K562 (cell line): ENCODE data around the gene MICAL1. TPM values are rescaled to one million over a fixed set of nuclear protein-coding genes. Genes with fewer than 3 reads are reported as not detected.
A peak's percentile ranks its signal among the peaks of the same experiment; 100 is the strongest.

Experiments used
- ATAC-seq: fragments of 200-7000 bp; cut with Tn5 transposase; 3 replicates; pipeline ENCODE4 v1.9.1; 2020; ENCODE audit warnings: moderate library complexity
- BruUV-seq: library from RNA; stranded (reverse); fragments of 400-500 nt; replicated peaks from 2 replicates; lab custom pipeline; 2021; lab: Mats Ljungman, UMichigan
- CTCF ChIA-PET: fragments of 300-600 bp; formaldehyde crosslinking; extraction: SDS; loops from one replicate; lab custom pipeline; 2021; ENCODE audit warnings: low intra/inter-chr PET ratio; lab: Yijun Ruan, JAX
- POLR2A ChIA-PET: fragments of 300-600, 350-650 bp; sonication (Branson Sonifier 250); formaldehyde crosslinking; extraction: SDS; loops from one replicate; lab custom pipeline; 2021; ENCODE audit warnings: antibody characterized with exemption, inconsistent platforms; lab: Yijun Ruan, JAX
- DNase-seq, 4 experiments: peaks; one replicate each; pipeline versions ENCODE4 v3.0.0 to v3.0.0-alpha.2; 2011 to 2018; ENCODE audit warnings: low spot score in 3 of 4, mixed read lengths in 3 of 4; ENCODE audit errors: extremely low read depth in 1 of 4
- FAIRE-seq: peaks from 2 replicates; lab custom pipeline; 2011; peaks lifted over from hg19 to GRCh38; lab: Jason Lieb, UNC
- H2AFZ ChIP-seq: 2 replicates; pipeline ENCODE4 v1.6.0; 2011; ENCODE audit warnings: low read depth, low read length, control low read depth, inconsistent platforms
- H3K27ac ChIP-seq: fragments of 200-600 bp; 3 replicates; pipeline ENCODE4 v1.8.0; 2011; ENCODE audit warnings: low read depth, mild to moderate bottlenecking, control low read depth, inconsistent platforms, low read length, moderate library complexity, mixed read lengths; ENCODE audit errors: extremely low read depth
- H3K27me3 ChIP-seq, 2 experiments: fragments of 300-600 bp in 1 of 2; 2 replicates in 1 of 2; 3 replicates in 1 of 2; pipeline versions ENCODE4 v1.6.0 to v1.8.0; 2011; ENCODE audit warnings: inconsistent platforms in 2 of 2, low read length in 2 of 2, mild to moderate bottlenecking in 1 of 2, mixed read lengths in 1 of 2, moderate library complexity in 1 of 2; ENCODE audit not compliant: control insufficient read depth in 2 of 2, insufficient read depth in 2 of 2
- H3K36me3 ChIP-seq: fragments of 300-600 bp; 3 replicates; pipeline ENCODE4 v1.8.0; 2011; ENCODE audit warnings: mild to moderate bottlenecking, low read length, inconsistent platforms; ENCODE audit not compliant: control insufficient read depth, insufficient read depth
- H3K4me1 ChIP-seq, 2 experiments: fragments of 200-600 bp in 1 of 2; replicated peaks in 1 of 2; 2 replicates in 1 of 2; 3 replicates in 1 of 2; pipeline versions ENCODE4 v1.5.1 to v1.8.0; 2011; ENCODE audit warnings: inconsistent platforms in 2 of 2, low read length in 2 of 2, mild to moderate bottlenecking in 1 of 2, mixed read lengths in 1 of 2, moderate library complexity in 1 of 2; ENCODE audit not compliant: control insufficient read depth in 2 of 2, insufficient read depth in 2 of 2
- H3K4me2 ChIP-seq: 2 replicates; pipeline ENCODE4 v1.6.1; 2011; ENCODE audit warnings: low read length, control low read depth, inconsistent platforms, mixed read lengths; ENCODE audit not compliant: insufficient read depth
- H3K4me3 ChIP-seq: fragments of 200-600 bp; sonication (generic), shearing (Covaris generic); 2 replicates; pipeline ENCODE4 v1.5.1; 2016; ENCODE audit warnings: control low read depth, inconsistent platforms
- H3K79me2 ChIP-seq: fragments of 200-600 bp; 3 replicates; pipeline ENCODE4 v1.8.0; 2011; ENCODE audit warnings: low read length, inconsistent platforms; ENCODE audit not compliant: control insufficient read depth, insufficient read depth
- H3K9ac ChIP-seq, 2 experiments: 2 replicates each; pipeline versions ENCODE4 v1.6.0 to v1.6.1; 2011; ENCODE audit warnings: low read depth in 2 of 2, low read length in 2 of 2, control low read depth in 1 of 2, inconsistent platforms in 1 of 2, mild to moderate bottlenecking in 1 of 2, mixed read lengths in 1 of 2; ENCODE audit not compliant: insufficient read depth in 1 of 2
- H3K9me1 ChIP-seq: one replicate; pipeline ENCODE4 v1.6.0; 2011; ENCODE audit warnings: inconsistent platforms, mild to moderate bottlenecking, low read length, moderate library complexity; ENCODE audit not compliant: control insufficient read depth, insufficient read depth
- H3K9me3 ChIP-seq: replicated peaks from 2 replicates; pipeline ENCODE4 v1.5.1; 2011; ENCODE audit warnings: low read depth, low read length, inconsistent platforms; ENCODE audit not compliant: control insufficient read depth, insufficient read depth
- H4K20me1 ChIP-seq: replicated peaks from 2 replicates; pipeline ENCODE4 v1.6.1; 2011; ENCODE audit warnings: low read length, inconsistent platforms, mixed read lengths; ENCODE audit not compliant: control insufficient read depth, insufficient read depth
- RAD51 ChIP-seq: fragments of 450-650 bp; IDR thresholded peaks from 2 replicates; pipeline ENCODE4 v1.7.1; 2016; ENCODE audit warnings: low read depth, mild to moderate bottlenecking, borderline replicate concordance
- USF2 ChIP-seq: sonication (generic); formaldehyde crosslinking; IDR thresholded peaks from 2 replicates; pipeline ENCODE4 v1.5.0; 2020; ENCODE audit warnings: missing genetic modification reagents
- ZNF511 ChIP-seq: sonication (generic); formaldehyde crosslinking; IDR thresholded peaks from 2 replicates; pipeline ENCODE4 v1.8.0; 2022; ENCODE audit warnings: mild to moderate bottlenecking, missing genetic modification reagents
- WGBS: fragments of 100-300 bp; shearing (Covaris generic); methylation state at CpG from one replicate; pipeline ENCODE4 v1.1.6; 2016; ENCODE audit warnings: low coverage, mixed read lengths; ENCODE audit not compliant: insufficient coverage; ENCODE audit errors: missing lambda C conversion rate; 5-methylcytosine and 5-hydroxymethylcytosine counted together
- in situ Hi-C: fragments of 300-500 bp; cut with MboI; formaldehyde crosslinking; loops from 4 replicates; pipeline ENCODE4 v1.15.0; 2018; ENCODE audit warnings: inconsistent platforms, mixed read lengths
- intact Hi-C: fragments of 100-400 bp; cut with micrococcal nuclease; formaldehyde crosslinking; loops from 2 replicates; pipeline ENCODE4 v1.14.2; 2022
- polyA plus RNA-seq, 8 experiments: library from polyadenylated mRNA; depleted of rRNA in 4 of 8; stranded (reverse) in 5 of 8; unstranded in 3 of 8; fragments of >200 nt; fragmentation: Nextera tagmentation in 2 of 8; fragmentation: Illumina TruSeq in 1 of 8; extraction: Ambion mirVana in 2 of 8; extraction: Trizol in 1 of 8; gene quantifications; 2 replicates each; pipeline versions ENCODE4 v1.2.1 to v1.2.3, GENCODE V29; 2011 to 2014; ENCODE audit warnings: inconsistent platforms in 1 of 8, missing spikeins in 1 of 8
- total RNA-seq, 7 experiments: library from RNA; depleted of rRNA in 6 of 7; stranded (reverse); fragments of >200 nt in 6 of 7; fragmentation: Illumina TruSeq in 2 of 7; extraction: Trizol in 2 of 7; gene quantifications; 2 replicates each; pipeline versions ENCODE4 v1.2.1 to v1.2.3, GENCODE V29; 2011 to 2021; ENCODE audit warnings: low replicate concordance in 1 of 7

The MICAL1 gene
- total and polyA plus RNA-seq, 9 of the 15 experiments (the other 6 are each of a cell fraction or from before 2014, with no cell fraction given): 0.07 to 15.2 (median 7.0) TPM

GRCh38 chr6:109478841-109479624 lies 23.5 kb upstream of the MICAL1 start:
- Histone ChIP-seq H3K36me3 (peaks cover 70% of the 10 kb centered on the region), H3K9ac (no peak overlapping the region), H3K9me3 (no peaks in the 10 kb centered on the region), H3K27me3 (no peaks in the 10 kb centered on the region), H4K20me1 (0 out of 2 replicates have a peak, but pooled peaks cover 3% of the 10 kb centered on the region), H3K4me2 (peak overlapping the region; percentile 64), H3K27ac (no peak overlapping the region), H3K9me1 (no peaks in the 10 kb centered on the region), H3K79me2 (peaks cover 66% of the 10 kb centered on the region), H2AFZ (no peak overlapping the region), H3K4me1 (peaks cover 26 to 34% of the 10 kb centered on the region in 2 experiments), H3K4me3 (no peak overlapping the region)
- 38% methylated on average over 5 of the region's 5 CpGs for WGBS
- peak; percentile 11 for FAIRE-seq
- no peak for ATAC-seq
- TF ChIP-seq USF2 (CRISPR knock-in tag) (0 out of 2 replicates have a peak, but pooled peaks have one; percentile 23), RAD51 (0 out of 2 replicates have a peak, but pooled peaks have one; percentile 14), ZNF511 (CRISPR knock-in tag) (no peak)
- ChIA-PET POLR2A (interaction anchor here (0.6 to 1.1 kb wide), 3 partner anchors 10 to 38 kb away, joined by 3 to 4 read pairs (median 3); no protein-coding TSS in a partner anchor), CTCF (no interaction called here)
- no peak for DNase-seq
- intact Hi-C loops: no loop called here
- in situ Hi-C loops: no loop called here
- BruUV-seq: no TSS peak
